NCI-H446 treated with DMSO at 0.1 percent for 48 hours (cell line): ENCODE data around the gene GSTO2.

Experiments
- DNase-seq: peaks from one replicate; lab custom pipeline; 2025; lab: John Stamatoyannopoulos, UW

The GSTO2 gene

DNA sequence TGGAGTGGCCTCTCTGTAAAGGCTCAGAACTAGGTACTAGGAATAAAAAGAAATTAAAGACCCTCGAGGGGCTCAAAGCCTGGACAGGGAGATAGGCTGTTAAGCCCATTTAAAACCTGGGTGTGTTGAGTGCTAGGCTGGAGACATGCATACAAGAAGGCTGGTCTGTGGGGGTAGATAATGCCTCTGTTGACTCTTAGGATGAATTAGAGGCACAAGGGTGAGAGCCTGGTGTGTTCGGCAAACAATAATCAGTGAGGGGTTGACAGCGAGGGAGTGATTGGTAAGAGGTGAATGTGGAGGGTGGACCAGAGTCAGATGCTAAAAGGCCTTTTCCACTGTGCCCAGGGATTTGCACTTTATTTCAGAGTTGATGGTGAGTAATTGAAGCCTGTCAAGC, 12.7 kb downstream of the GSTO2 start:
- no peak for DNase-seq

- no peak for DNase-seq
Measured at GRCh38 chr10:104284846-104285245, 15.9 kb downstream of the GSTO2 start.

DNA sequence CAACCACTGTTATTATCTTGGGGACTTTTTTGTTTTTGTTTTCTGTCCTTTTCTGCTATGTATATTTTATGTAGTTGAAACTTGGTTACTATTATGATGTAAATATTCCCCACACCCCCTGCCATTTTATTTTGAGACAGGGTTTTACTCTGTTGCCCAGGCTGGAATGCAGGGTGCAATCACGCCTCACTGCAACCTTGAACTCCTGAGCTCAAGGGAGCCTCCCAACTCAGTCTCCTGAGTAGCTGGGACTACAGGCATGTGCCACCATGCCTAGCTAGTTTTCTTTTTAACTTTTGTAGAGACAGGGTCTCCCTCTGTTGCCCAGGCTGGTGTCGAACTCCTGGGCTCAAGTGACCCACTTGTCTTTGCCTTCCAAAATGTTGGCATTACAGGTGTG, 18.0 kb downstream of the GSTO2 start:
- no peak for DNase-seq

GRCh38 chr10:104288355-104288754, 19.4 kb downstream of the GSTO2 start:
- no peak for DNase-seq

GRCh38 chr10:104291439-104291951, 22.5 kb downstream of the GSTO2 start:
- peak; percentile 66 for DNase-seq

DNA sequence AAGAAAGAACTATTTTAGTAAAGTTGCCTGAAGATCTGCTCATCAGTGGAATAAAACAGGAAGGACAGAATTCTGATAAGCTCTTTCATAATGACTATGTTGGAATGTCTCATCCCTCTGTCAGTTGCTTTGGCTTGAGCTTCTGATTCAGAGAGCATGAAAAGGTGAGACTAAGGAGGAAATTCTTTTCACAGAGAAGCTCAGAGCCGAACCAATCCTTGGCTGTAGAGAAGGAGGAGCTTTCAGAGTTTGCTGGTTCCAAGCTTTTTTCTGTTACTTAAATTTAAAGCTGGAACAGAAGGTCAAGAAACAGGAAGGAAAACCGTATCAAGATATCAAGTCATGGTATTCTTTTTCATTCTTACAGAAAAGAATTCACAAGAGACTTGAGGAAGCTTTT, 24.0 kb downstream of the GSTO2 start:
- no peak for DNase-seq

- no peak for DNase-seq
Measured at GRCh38 chr10:104293781-104294321, 24.9 kb downstream of the GSTO2 start.

DNA sequence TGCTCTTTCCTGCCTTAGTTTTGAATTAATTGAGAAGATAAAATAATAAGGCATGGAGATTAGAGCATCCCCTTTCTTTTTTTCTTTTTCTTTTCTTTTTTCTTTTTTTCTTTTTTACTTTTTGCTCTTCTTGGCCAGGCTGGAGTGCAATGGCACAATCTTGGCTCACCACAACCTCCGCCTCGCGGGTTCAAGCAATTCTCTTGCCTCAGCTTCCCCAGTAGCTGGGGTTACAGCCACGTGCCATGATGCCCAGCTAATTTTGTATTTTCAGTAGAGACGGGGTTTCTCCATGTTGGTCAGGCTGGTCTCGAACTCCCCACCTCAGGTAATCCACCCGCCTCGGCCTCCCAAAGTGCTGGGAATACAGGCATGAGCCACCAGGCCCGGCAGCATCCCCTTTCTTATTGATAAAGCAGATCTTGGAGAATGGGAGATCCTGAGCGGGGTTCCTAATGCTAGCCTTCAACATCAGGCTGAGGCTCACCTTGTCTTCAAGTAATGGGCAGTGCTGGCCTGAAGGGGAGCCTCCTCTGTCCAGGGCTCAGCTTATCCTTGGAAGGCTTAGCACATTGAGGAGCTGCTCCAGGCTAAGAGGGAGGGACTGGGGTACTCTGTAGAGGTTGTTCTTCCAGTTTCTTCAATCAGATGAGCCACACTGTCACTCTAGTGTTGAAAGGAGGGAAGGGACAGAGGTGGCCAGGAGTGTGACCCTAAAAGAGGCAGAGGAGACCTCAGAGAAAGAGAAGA, 27.9 kb downstream of the GSTO2 start:
- DNase-seq, result no peak

DNA sequence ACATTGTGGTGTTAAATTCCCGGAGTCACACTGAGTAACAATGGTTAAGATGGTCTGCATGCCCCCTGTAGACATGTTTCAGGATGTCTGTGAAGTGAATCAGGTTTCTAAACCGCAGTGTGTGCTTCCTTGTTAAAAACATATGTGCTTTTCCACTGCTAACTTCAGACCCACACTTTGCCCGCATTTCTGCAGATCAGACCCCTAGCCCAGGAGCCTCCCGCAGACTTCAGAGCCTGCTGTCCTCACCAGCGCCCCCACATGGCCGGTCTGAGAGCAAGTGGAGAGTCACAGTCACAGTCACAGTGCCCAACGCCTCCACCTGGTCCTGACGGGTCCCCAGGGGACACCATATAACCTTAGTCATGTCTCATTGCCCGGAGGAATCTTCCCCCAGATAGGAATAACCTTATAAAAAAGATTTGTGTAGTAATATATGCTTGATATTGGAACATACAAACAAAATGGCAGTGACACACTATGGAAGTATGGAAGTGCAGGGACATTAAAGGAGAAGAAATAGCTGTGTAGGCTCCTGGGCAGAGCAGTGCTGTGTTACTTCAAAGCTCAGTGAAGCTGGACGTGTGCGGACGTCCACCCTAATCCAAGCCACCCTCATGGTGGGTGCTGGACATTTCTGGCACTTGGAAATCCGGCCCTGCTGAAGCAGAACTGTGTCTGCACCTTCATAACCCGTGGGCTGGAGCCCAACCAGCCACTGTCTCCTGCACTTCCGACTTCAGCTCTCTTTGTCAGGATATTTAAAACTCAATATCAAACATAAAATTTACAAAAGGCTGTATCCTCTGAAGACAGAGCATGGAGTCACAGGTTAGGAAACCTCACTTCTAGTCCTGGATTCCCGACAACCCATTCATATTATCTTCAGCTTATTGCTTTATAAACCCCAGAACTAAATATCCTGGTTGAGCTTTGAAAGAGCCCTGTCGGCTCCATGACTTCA, 29.0 kb downstream of the GSTO2 start:
- no peak for DNase-seq

- DNase-seq, result no peak
Measured at GRCh38 chr10:104299031-104299904, 30.3 kb downstream of the GSTO2 start.

DNA sequence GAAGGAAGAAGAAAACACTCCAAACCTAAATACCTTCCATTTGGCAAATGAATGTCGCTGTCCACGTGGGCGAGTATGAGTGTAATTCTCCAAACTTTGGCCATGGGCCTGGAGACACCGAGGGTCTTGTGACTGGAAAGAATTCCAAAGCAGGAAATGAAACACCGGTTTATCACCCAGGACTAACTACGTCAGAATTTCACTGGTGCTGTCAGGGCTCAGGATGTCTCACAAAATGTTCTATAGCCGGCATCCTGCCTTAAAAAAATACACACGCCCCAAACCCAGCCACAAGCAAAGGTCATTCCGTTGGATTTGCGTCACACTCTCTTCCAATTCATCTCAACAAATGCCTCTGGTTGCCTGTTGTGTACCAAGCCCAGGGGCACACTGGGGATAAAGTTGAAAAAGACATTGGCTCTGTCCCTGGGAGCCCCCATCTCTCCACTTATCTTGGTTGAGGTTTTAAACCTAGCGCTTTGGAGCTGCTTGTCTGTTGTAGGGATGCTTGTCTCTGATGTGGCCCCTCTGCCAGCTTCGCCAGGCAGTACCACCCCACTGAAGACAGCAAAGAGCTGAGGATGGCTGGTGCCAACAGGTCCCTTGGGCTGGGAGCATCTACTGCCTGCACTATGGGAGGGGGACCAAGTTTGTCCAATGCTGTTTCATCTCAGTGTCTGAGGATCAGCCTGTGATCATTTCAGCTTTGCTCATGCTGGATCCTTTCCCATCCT, 31.2 kb downstream of the GSTO2 start:
- no peak for DNase-seq

- peak; percentile 95 for DNase-seq
Measured at GRCh38 chr10:104300736-104301292, 31.8 kb downstream of the GSTO2 start.

- no peak for DNase-seq
Measured at GRCh38 chr10:104301907-104302690, 33.1 kb downstream of the GSTO2 start.

- DNase-seq, result no peak
Measured at GRCh38 chr10:104303594-104304355, 34.8 kb downstream of the GSTO2 start.

DNA sequence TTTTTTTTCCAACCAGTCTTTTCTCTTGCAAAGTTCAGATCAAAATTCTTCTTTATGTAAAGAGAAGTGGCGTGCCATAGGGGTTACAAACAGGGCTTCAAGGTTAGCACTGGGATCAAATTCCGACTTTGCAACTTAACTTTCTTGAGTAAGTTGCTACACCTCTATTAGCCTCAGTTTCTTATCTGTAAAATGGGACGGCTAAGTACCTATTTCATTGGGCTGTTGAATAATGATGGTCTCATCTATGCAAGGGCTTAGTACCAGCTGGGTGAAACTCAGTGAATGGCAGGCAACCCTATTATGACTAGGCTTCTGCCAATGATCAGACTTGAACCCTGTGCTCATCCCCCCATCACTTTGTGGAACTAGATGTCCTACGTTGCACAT, 35.4 kb downstream of the GSTO2 start:
- no peak for DNase-seq

GRCh38 chr10:104304927-104305326, 35.9 kb downstream of the GSTO2 start:
- DNase-seq, result no peak

DNA sequence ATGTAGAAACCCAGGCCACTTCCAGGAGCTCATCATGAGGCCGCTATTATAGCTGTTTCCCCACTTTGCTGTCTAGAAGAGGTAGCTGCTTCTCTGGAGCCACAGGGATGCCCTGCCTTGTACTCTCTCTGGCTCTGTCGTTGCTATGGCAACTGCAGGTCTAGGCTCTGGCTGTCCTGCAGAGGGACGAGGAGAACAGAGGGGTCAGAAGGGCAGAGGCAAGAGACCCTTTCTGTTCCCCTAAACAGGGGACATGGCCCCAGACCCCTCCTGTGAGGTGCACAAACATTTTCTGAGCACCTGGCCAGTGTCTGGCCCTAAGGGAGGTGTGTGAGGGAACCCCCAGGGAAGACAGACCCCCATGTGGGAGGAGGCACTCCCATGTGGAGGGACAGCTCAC, 37.9 kb downstream of the GSTO2 start:
- no peak for DNase-seq

GRCh38 chr10:104307576-104308438, 38.8 kb downstream of the GSTO2 start:
- no peak for DNase-seq
